ENCODE results near the gene CIAO2B.

GRCh38 chr16:66946974-66947301, 12.7 kb upstream of the CIAO2B start:
- TF ChIP-seq FOXK2 (IDR thresholded peaks at IDR 0.05) (no peak), BHLHE40 (IDR thresholded peaks at IDR 0.05; ENCODE audit: borderline replicate concordance) (no peak), SP1 (IDR thresholded peaks at IDR 0.05) (no peak), SUZ12 (IDR thresholded peaks at IDR 0.05) (no peak), FOXM1 (IDR thresholded peaks at IDR 0.05; ENCODE audit: borderline replicate concordance) (no peak), ZNF384 (IDR thresholded peaks at IDR 0.05) (no peak), ARNT (IDR thresholded peaks at IDR 0.05) (no peak), ELF4 (IDR thresholded peaks at IDR 0.05) (no peak), L3MBTL2 (conservative IDR thresholded peaks at IDR 0.05) (no peak), FOXA1 (IDR thresholded peaks at IDR 0.05) (no peak), HDGF (IDR thresholded peaks at IDR 0.05; ENCODE audit: borderline replicate concordance) (no peak), TARDBP (IDR thresholded peaks at IDR 0.05) (no peak), NFRKB (IDR thresholded peaks at IDR 0.05) (no peak)
- TF ChIP-seq, protein P1, sequence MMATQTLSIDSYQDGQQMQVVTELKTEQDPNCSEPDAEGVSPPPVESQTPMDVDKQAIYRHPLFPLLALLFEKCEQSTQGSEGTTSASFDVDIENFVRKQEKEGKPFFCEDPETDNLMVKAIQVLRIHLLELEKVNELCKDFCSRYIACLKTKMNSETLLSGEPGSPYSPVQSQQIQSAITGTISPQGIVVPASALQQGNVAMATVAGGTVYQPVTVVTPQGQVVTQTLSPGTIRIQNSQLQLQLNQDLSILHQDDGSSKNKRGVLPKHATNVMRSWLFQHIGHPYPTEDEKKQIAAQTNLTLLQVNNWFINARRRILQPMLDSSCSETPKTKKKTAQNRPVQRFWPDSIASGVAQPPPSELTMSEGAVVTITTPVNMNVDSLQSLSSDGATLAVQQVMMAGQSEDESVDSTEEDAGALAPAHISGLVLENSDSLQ (IDR thresholded peaks at IDR 0.05), result no peak
